Gastroesophageal sphincter (tissue), 4 donors: ENCODE measurements around the gene DONSON. TPM values are rescaled to one million over a fixed set of nuclear protein-coding genes. Genes with fewer than 3 reads are reported as not detected.

Experiments
- ATAC-seq: fragments of 150-250 bp; one replicate; pipeline ENCODE4 v1.9.1; 2016; ENCODE audit warnings: mild to moderate bottlenecking, moderate library complexity
- H3K27ac ChIP-seq, 4 donors: fragments of 200-600 bp; sonication (generic) in 3 of 4; 1 replicate in 3 of 4; 2 replicates in 1 of 4; pipeline ENCODE4 v1.5.1; 2016 to 2019
- H3K27me3 ChIP-seq: fragments of 200-600 bp; sonication (generic); one replicate; pipeline ENCODE4 v1.5.1; 2019
- H3K36me3 ChIP-seq, 2 donors: fragments of 200-600 bp; sonication (generic); one replicate each; pipeline ENCODE4 v1.5.1; 2019; ENCODE audit warnings: control low read depth in 1 of 2
- H3K4me1 ChIP-seq, 3 donors: fragments of 200-600 bp; sonication (generic); 1 replicate in 2 of 3; 2 replicates in 1 of 3; pipeline ENCODE4 v1.5.1; 2016 to 2019; ENCODE audit warnings: control low read depth in 2 of 3
- H3K4me3 ChIP-seq, 2 donors: fragments of 200-600 bp; sonication (generic); one replicate each; pipeline ENCODE4 v1.5.1; 2019; ENCODE audit warnings: mild to moderate bottlenecking in 1 of 2, moderate library complexity in 1 of 2
- H3K9me3 ChIP-seq, 3 donors: fragments of 200-600 bp; sonication (generic); one replicate each; pipeline ENCODE4 v1.5.1; 2017 to 2019; ENCODE audit warnings: control low read depth in 2 of 3
- EP300 ChIP-seq: sonication (generic); formaldehyde crosslinking; IDR thresholded peaks from one replicate; pipeline ENCODE4 v1.6.1; 2017; ENCODE audit warnings: antibody characterized with exemption, mild to moderate bottlenecking
- POLR2A ChIP-seq, 2 donors: fragments of 450-650 bp; IDR thresholded peaks; one replicate each; pipeline ENCODE4 v1.6.1; 2017; ENCODE audit warnings: antibody characterized with exemption in 2 of 2, mild to moderate bottlenecking in 2 of 2, moderate library complexity in 1 of 2
- POLR2AphosphoS5 ChIP-seq: sonication (generic); formaldehyde crosslinking; IDR thresholded peaks from one replicate; pipeline ENCODE4 v1.6.1; 2017; ENCODE audit warnings: antibody characterized with exemption
- WGBS, 2 donors: methylation state at CpG; one replicate each; pipeline ENCODE4 v1.1.5; 2018; ENCODE audit warnings: low coverage in 1 of 2; 5-methylcytosine and 5-hydroxymethylcytosine counted together
- total RNA-seq, 4 donors: library from RNA; depleted of rRNA; stranded (reverse); fragments of >200 nt; gene quantifications; one replicate each; pipeline ENCODE4 v1.1.0, GENCODE V29; 2016
- TF ChIP-seq, protein P1 (sequence below), 4 experiments: fragments of 200-600 bp in 2 of 4; fragments of 450-650 bp in 2 of 4; sonication (generic) in 1 of 4; IDR thresholded peaks; one replicate each; pipeline ENCODE4 v1.5.1; 2017 to 2019; ENCODE audit warnings: antibody characterized with exemption in 4 of 4, mild to moderate bottlenecking in 2 of 4, moderate library complexity in 2 of 4

Gene DONSON
- total RNA-seq, 4 donors from 2014 or later: 3.1 to 7.2 (median 4.7) TPM

DNA sequence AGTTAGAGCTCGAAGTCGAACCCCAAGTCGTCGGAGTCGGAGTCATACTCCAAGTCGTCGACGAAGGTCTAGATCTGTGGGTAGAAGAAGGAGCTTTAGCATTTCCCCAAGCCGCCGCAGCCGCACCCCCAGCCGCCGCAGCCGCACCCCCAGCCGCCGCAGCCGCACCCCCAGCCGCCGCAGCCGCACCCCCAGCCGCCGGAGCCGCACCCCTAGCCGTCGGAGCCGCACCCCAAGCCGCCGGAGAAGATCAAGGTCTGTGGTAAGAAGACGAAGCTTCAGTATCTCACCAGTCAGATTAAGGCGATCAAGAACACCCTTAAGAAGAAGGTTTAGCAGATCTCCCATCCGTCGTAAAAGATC, 33.5 kb downstream of the DONSON start:
- no peak for TF ChIP-seq POLR2AphosphoS5
- 93 to 100% methylated on average over 2 to 14 of the region's 32 CpGs for WGBS, 2 donors
- Histone ChIP-seq H3K27me3 (no peaks in the 10 kb centered on the region), H3K4me3 (no peak overlapping the region), H3K4me1 (peaks cover 0 to 57% (median 4%) of the 10 kb centered on the region in 3 donors), H3K36me3 (peaks cover 8 to 87% of the 10 kb centered on the region in 2 donors), H3K9me3 (no peaks in the 10 kb centered on the region), H3K27ac (no peak overlapping the region)
- ATAC-seq: no peak

DNA sequence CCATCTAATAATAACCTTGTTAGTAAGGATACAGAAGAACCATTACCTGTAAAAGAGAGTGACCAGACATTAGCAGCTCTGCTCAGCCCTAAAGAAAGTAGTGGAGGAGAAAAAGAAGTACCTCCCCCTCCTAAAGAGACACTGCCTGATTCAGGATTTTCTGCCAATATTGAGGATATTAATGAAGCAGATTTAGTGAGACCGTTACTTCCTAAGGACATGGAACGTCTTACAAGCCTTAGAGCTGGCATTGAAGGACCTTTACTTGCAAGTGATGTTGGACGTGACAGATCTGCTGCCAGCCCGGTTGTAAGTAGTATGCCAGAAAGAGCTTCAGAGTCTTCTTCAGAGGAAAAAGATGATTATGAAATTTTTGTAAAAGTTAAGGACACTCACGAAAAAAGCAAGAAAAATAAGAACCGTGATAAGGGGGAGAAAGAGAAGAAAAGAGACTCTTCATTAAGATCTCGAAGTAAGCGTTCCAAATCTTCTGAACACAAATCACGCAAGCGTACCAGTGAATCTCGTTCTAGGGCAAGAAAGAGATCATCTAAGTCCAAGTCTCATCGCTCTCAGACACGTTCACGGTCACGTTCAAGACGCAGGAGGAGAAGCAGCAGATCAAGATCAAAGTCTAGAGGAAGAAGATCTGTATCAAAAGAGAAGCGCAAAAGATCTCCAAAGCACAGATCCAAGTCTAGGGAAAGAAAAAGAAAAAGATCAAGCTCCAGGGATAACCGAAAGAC, 34.1 kb downstream of the DONSON start:
- Histone ChIP-seq H3K27me3 (no peaks in the 10 kb centered on the region), H3K9me3 (no peaks in the 10 kb centered on the region), H3K27ac (no peak overlapping the region), H3K4me3 (no peak overlapping the region), H3K4me1 (peaks cover 0 to 56% (median 4%) of the 10 kb centered on the region in 3 donors), H3K36me3 (peaks cover 10 to 87% of the 10 kb centered on the region in 2 donors)
- 92 to 95% methylated on average over 3 to 18 of the region's 18 CpGs for WGBS, 2 donors
- TF ChIP-seq, protein P1, sequence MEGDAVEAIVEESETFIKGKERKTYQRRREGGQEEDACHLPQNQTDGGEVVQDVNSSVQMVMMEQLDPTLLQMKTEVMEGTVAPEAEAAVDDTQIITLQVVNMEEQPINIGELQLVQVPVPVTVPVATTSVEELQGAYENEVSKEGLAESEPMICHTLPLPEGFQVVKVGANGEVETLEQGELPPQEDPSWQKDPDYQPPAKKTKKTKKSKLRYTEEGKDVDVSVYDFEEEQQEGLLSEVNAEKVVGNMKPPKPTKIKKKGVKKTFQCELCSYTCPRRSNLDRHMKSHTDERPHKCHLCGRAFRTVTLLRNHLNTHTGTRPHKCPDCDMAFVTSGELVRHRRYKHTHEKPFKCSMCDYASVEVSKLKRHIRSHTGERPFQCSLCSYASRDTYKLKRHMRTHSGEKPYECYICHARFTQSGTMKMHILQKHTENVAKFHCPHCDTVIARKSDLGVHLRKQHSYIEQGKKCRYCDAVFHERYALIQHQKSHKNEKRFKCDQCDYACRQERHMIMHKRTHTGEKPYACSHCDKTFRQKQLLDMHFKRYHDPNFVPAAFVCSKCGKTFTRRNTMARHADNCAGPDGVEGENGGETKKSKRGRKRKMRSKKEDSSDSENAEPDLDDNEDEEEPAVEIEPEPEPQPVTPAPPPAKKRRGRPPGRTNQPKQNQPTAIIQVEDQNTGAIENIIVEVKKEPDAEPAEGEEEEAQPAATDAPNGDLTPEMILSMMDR (IDR thresholded peaks at IDR 0.05): no peak
- no peak for TF ChIP-seq POLR2A (IDR thresholded peaks at IDR 0.05)
- no peak for TF ChIP-seq EP300
- no peak for TF ChIP-seq POLR2AphosphoS5
- no peak for ATAC-seq

DNA sequence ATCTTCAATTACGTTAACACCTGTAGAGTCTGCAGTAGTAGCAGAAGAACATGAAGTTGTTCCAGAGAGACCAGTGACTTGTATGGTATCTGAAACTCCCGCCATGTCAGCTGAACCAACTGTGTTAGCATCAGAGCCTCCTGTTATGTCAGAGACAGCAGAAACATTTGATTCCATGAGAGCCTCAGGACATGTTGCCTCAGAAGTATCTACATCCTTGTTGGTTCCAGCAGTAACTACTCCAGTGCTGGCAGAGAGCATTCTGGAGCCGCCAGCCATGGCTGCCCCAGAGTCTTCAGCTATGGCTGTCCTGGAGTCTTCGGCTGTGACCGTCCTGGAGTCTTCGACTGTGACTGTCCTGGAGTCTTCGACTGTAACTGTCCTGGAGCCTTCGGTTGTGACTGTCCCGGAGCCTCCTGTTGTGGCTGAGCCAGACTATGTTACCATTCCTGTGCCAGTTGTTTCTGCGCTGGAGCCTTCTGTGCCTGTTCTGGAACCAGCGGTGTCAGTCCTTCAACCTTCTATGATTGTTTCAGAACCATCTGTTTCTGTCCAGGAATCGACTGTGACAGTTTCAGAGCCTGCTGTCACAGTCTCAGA, 35.4 kb downstream of the DONSON start:
- peaks cover 7 to 85% of the 10 kb centered on the region in 2 donors for H3K36me3 ChIP-seq
- no peak for ATAC-seq
- H3K27me3 ChIP-seq: no peaks in the 10 kb centered on the region
- peaks cover 0 to 55% (median 4%) of the 10 kb centered on the region in 3 donors for H3K4me1 ChIP-seq
- no peak for TF ChIP-seq POLR2A (IDR thresholded peaks at IDR 0.05)
- peak; percentile 0 for TF ChIP-seq POLR2AphosphoS5
- no peak overlapping the region for H3K27ac ChIP-seq
- WGBS, 2 donors: 98% methylated on average over 9 of the region's 12 CpGs; no CpG with 5 or more reads in 1 of the 2 donors
- H3K4me3 ChIP-seq: no peak overlapping the region
- H3K9me3 ChIP-seq: no peaks in the 10 kb centered on the region

DNA sequence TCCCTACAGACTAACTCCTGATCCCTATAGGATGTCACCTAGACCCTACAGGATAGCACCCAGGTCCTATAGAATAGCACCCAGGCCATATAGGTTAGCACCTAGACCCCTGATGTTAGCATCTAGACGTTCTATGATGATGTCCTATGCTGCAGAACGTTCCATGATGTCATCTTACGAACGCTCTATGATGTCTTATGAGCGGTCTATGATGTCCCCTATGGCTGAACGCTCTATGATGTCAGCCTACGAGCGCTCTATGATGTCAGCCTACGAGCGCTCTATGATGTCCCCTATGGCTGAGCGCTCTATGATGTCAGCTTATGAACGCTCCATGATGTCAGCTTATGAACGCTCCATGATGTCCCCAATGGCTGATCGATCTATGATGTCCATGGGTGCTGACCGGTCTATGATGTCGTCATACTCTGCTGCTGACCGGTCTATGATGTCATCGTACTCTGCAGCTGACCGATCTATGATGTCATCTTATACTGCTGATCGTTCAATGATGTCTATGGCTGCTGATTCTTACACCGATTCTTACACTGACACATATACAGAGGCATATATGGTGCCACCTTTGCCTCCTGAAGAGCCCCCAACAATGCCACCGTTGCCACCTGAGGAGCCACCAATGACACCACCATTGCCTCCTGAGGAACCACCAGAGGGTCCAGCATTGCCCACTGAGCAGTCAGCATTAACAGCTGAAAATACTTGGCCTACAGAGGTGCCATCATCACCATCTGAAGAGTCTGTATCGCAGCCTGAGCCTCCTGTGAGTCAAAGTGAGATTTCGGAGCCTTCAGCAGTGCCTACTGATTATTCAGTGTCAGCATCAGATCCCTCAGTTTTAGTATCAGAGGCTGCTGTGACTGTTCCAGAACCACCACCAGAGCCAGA, 36.1 kb downstream of the DONSON start:
- WGBS, 2 donors: 96 to 97% methylated on average over 15 to 20 of the region's 24 CpGs
- no peak for ATAC-seq
- H3K27me3 ChIP-seq: no peaks in the 10 kb centered on the region

DNA sequence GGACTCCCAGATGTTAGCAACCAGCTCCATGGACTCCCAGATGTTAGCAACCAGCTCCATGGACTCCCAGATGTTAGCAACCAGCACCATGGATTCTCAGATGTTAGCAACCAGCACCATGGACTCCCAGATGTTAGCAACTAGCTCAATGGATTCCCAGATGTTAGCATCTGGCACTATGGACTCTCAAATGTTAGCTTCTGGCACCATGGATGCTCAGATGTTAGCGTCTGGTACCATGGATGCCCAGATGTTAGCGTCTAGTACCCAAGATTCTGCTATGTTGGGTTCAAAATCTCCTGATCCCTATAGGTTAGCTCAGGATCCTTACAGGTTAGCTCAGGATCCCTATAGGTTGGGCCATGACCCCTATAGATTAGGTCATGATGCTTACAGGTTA, 36.8 kb downstream of the DONSON start:
- WGBS, 2 donors: 100% methylated on average over 2 of the region's 2 CpGs; no CpG with 5 or more reads in 1 of the 2 donors
- H3K27ac ChIP-seq: no peak overlapping the region
- no peaks in the 10 kb centered on the region for H3K9me3 ChIP-seq
- peaks cover 0 to 53% (median 4%) of the 10 kb centered on the region in 3 donors for H3K4me1 ChIP-seq
- H3K27me3 ChIP-seq: no peaks in the 10 kb centered on the region
- TF ChIP-seq EP300 (no peak), POLR2A (IDR thresholded peaks at IDR 0.05) (no peak), POLR2AphosphoS5 (no peak)
- TF ChIP-seq, protein P1 (IDR thresholded peaks at IDR 0.05): no peak
- ATAC-seq: no peak
- no peak overlapping the region for H3K4me3 ChIP-seq
- H3K36me3 ChIP-seq: peaks cover 3 to 84% of the 10 kb centered on the region in 2 donors

More for the DNA sequence above, 36.1 kb downstream of the DONSON start:
- Histone ChIP-seq H3K4me1 (peaks cover 0 to 53% (median 4%) of the 10 kb centered on the region in 3 donors), H3K9me3 (no peaks in the 10 kb centered on the region), H3K36me3 (peaks cover 3 to 84% of the 10 kb centered on the region in 2 donors), H3K27ac (no peak overlapping the region), H3K4me3 (no peak overlapping the region)
- TF ChIP-seq, protein P1 (IDR thresholded peaks at IDR 0.05): no peak
- peak; percentile 17 for TF ChIP-seq POLR2AphosphoS5
